Naive B cell (primary cell): ENCODE measurements around the gene SFPQ. TPM values are rescaled to one million over a fixed set of nuclear protein-coding genes. Genes with fewer than 3 reads are reported as not detected.
A peak's percentile ranks its signal among the peaks of the same experiment; 100 is the strongest.

Experiments used
- ATAC-seq, 2 donors: fragments of 150-1000 bp; cut with Tn5 transposase; 2 replicates each; pipeline ENCODE4 v1.10.0; 2021; ENCODE audit warnings: low read depth in 2 of 2, mild to moderate bottlenecking in 2 of 2, moderate library complexity in 2 of 2
- DNase-seq: peaks from one replicate; pipeline ENCODE4 v3.0.0; 2022
- H3K27ac Mint-ChIP-seq, 6 donors: one replicate each; pipeline ENCODE4 v1.8.0; 2020 to 2022; ENCODE audit warnings: mild to moderate bottlenecking in 6 of 6, mixed read lengths in 6 of 6, moderate library complexity in 5 of 6, inconsistent platforms in 2 of 6
- H3K27me3 Mint-ChIP-seq, 3 donors: one replicate each; pipeline ENCODE4 v1.8.0; 2021 to 2022; ENCODE audit warnings: mixed read lengths in 3 of 3, mild to moderate bottlenecking in 1 of 3
- H3K36me3 Mint-ChIP-seq, 2 donors: one replicate each; pipeline ENCODE4 v1.8.0; 2020 to 2022; ENCODE audit warnings: mixed read lengths in 2 of 2, inconsistent platforms in 1 of 2, mild to moderate bottlenecking in 1 of 2
- H3K4me1 Mint-ChIP-seq, 3 donors: one replicate each; pipeline ENCODE4 v1.8.0; 2020 to 2022; ENCODE audit warnings: mixed read lengths in 3 of 3, inconsistent platforms in 1 of 3, mild to moderate bottlenecking in 1 of 3, moderate library complexity in 1 of 3
- H3K4me3 Mint-ChIP-seq, 8 donors: one replicate each; pipeline ENCODE4 v1.8.0; 2020 to 2022; ENCODE audit warnings: mild to moderate bottlenecking in 8 of 8, mixed read lengths in 8 of 8, moderate library complexity in 8 of 8, inconsistent platforms in 2 of 8
- H3K9me3 Mint-ChIP-seq, 7 donors: one replicate each; pipeline ENCODE4 v1.8.0; 2020 to 2022; ENCODE audit warnings: mixed read lengths in 7 of 7, mild to moderate bottlenecking in 5 of 7, inconsistent platforms in 2 of 7, moderate library complexity in 1 of 7
- polyA plus RNA-seq, 6 donors: library from polyadenylated mRNA; unstranded; fragments of 300-500 nt; fragmentation: Illumina TruSeq; gene quantifications; one replicate each; pipeline ENCODE4 v1.2.3, GENCODE V29; 2021; ENCODE audit warnings: low read depth in 6 of 6

SFPQ gene
- polyA plus RNA-seq, 6 donors from 2014 or later: 71.0 to 191 (median 116) TPM

GRCh38 chr1:35202048-35202719, 9.2 kb upstream of the SFPQ start:
- ATAC-seq (peak; percentile 100), DNase-seq (peak; percentile 64)
- Mint-ChIP-seq H3K4me1 (peaks cover 5 to 7% (median 7%) of the 10 kb centered on the region in 3 donors), H3K9me3 (no peaks in the 10 kb centered on the region), H3K27me3 (peaks cover 0 to 6% (median 4%) of the 10 kb centered on the region in 3 donors), H3K4me3 (no peak overlapping the region), H3K27ac (peak overlapping the region in 1 of 6 donors; percentile 40), H3K36me3 (no peaks in the 10 kb centered on the region)

GRCh38 chr1:35201631-35202030, 8.7 kb upstream of the SFPQ start:
- Mint-ChIP-seq H3K4me3 (no peak overlapping the region), H3K36me3 (no peaks in the 10 kb centered on the region), H3K27ac (peak overlapping the region in 1 of 6 donors; percentile 40), H3K27me3 (peaks cover 0 to 6% (median 4%) of the 10 kb centered on the region in 3 donors), H3K9me3 (no peaks in the 10 kb centered on the region), H3K4me1 (peaks cover 5 to 7% (median 7%) of the 10 kb centered on the region in 3 donors)
- ATAC-seq: no peak
- no peak for DNase-seq

GRCh38 chr1:35192056-35192852, 691 bp downstream of the SFPQ start:
- peaks cover 39 to 41% of the 10 kb centered on the region in 2 donors for H3K36me3 Mint-ChIP-seq
- peak overlapping the region; percentile 94 to 99 (median 98) for H3K27ac Mint-ChIP-seq
- H3K9me3 Mint-ChIP-seq: no peaks in the 10 kb centered on the region
- H3K4me1 Mint-ChIP-seq: peaks cover 29 to 48% (median 48%) of the 10 kb centered on the region in 3 donors
- peak; percentile 55 to 59 for ATAC-seq
- H3K27me3 Mint-ChIP-seq: no peaks in the 10 kb centered on the region
- peak; percentile 90 for DNase-seq
- peak overlapping the region; percentile 83 to 99 (median 96) for H3K4me3 Mint-ChIP-seq

GRCh38 chr1:35191429-35192055, 1.4 kb downstream of the SFPQ start:
- Mint-ChIP-seq H3K4me3 (peak overlapping the region; percentile 83 to 99 (median 96)), H3K9me3 (no peaks in the 10 kb centered on the region), H3K27ac (peak overlapping the region; percentile 66 to 95 (median 92)), H3K4me1 (peaks cover 33 to 55% (median 53%) of the 10 kb centered on the region in 3 donors), H3K27me3 (no peaks in the 10 kb centered on the region), H3K36me3 (peaks cover 41 to 46% of the 10 kb centered on the region in 2 donors)
- ATAC-seq (no peak), DNase-seq (no peak)

GRCh38 chr1:35190784-35191183, 2.2 kb downstream of the SFPQ start:
- no peaks in the 10 kb centered on the region for H3K9me3 Mint-ChIP-seq
- peak overlapping the region; percentile 4 to 95 (median 89) for H3K27ac Mint-ChIP-seq
- ATAC-seq (no peak), DNase-seq (no peak)
- H3K36me3 Mint-ChIP-seq: peaks cover 41 to 53% of the 10 kb centered on the region in 2 donors
- H3K4me3 Mint-ChIP-seq: peak overlapping the region; percentile 83 to 99 (median 96)
- H3K27me3 Mint-ChIP-seq: no peaks in the 10 kb centered on the region
- peaks cover 37 to 61% (median 56%) of the 10 kb centered on the region in 3 donors for H3K4me1 Mint-ChIP-seq

GRCh38 chr1:35188578-35189392, 4.2 kb downstream of the SFPQ start:
- Mint-ChIP-seq H3K36me3 (peaks cover 55 to 70% of the 10 kb centered on the region in 2 donors), H3K4me1 (peaks cover 41 to 74% (median 53%) of the 10 kb centered on the region in 3 donors), H3K27ac (peak overlapping the region in 4 of 6 donors; percentile 28 to 85 (median 48)), H3K9me3 (no peaks in the 10 kb centered on the region), H3K27me3 (no peaks in the 10 kb centered on the region), H3K4me3 (peak overlapping the region in 4 of 8 donors; percentile 59 to 83 (median 66))
- DNase-seq (no peak), ATAC-seq (no peak)

GRCh38 chr1:35187816-35188342, 5.1 kb downstream of the SFPQ start:
- peaks cover 41 to 67% (median 46%) of the 10 kb centered on the region in 3 donors for H3K4me1 Mint-ChIP-seq
- no peak for DNase-seq

GRCh38 chr1:35186239-35186638, 6.7 kb downstream of the SFPQ start:
- H3K4me3 Mint-ChIP-seq: peak overlapping the region in 2 of 8 donors; percentile 24 to 51
- H3K27ac Mint-ChIP-seq: peak overlapping the region in 1 of 6 donors; percentile 84
- peaks cover 36 to 70% (median 47%) of the 10 kb centered on the region in 3 donors for H3K4me1 Mint-ChIP-seq
- H3K9me3 Mint-ChIP-seq: no peaks in the 10 kb centered on the region
- ATAC-seq (no peak), DNase-seq (no peak)
- no peaks in the 10 kb centered on the region for H3K27me3 Mint-ChIP-seq
- peaks cover 61 to 65% of the 10 kb centered on the region in 2 donors for H3K36me3 Mint-ChIP-seq

More at GRCh38 chr1:35187816-35188342, 5.1 kb downstream of the SFPQ start:
- no peaks in the 10 kb centered on the region for H3K9me3 Mint-ChIP-seq
- H3K27me3 Mint-ChIP-seq: no peaks in the 10 kb centered on the region
- H3K27ac Mint-ChIP-seq: peak overlapping the region in 2 of 6 donors; percentile 69 to 85
- peak overlapping the region in 4 of 8 donors; percentile 1 to 83 (median 44) for H3K4me3 Mint-ChIP-seq
- H3K36me3 Mint-ChIP-seq: peaks cover 60 to 70% of the 10 kb centered on the region in 2 donors
- no peak for ATAC-seq

- ATAC-seq: no peak
- no peaks in the 10 kb centered on the region for H3K9me3 Mint-ChIP-seq
- no peaks in the 10 kb centered on the region for H3K27me3 Mint-ChIP-seq
- peaks cover 27 to 67% (median 37%) of the 10 kb centered on the region in 3 donors for H3K4me1 Mint-ChIP-seq
- peak overlapping the region in 3 of 6 donors; percentile 24 to 84 (median 81) for H3K27ac Mint-ChIP-seq
- peak overlapping the region in 1 of 8 donors; percentile 1 for H3K4me3 Mint-ChIP-seq
- H3K36me3 Mint-ChIP-seq: peaks cover 54 to 59% of the 10 kb centered on the region in 2 donors
- DNase-seq: no peak
These were observed 7.7 kb downstream of the SFPQ start for GRCh38 chr1:35185200-35185599.

- Mint-ChIP-seq H3K4me1 (peaks cover 31 to 62% (median 31%) of the 10 kb centered on the region in 3 donors), H3K27ac (peak overlapping the region in 2 of 6 donors; percentile 51 to 84)
- ATAC-seq: no peak
These were observed 8.3 kb downstream of the SFPQ start for GRCh38 chr1:35184495-35185199.

GRCh38 chr1:35181790-35182455, 11.0 kb downstream of the SFPQ start:
- no peak for ATAC-seq
- peak overlapping the region in 2 of 6 donors; percentile 11 to 73 for H3K27ac Mint-ChIP-seq
- H3K27me3 Mint-ChIP-seq: no peaks in the 10 kb centered on the region
- no peak overlapping the region for H3K4me3 Mint-ChIP-seq
- no peak for DNase-seq
- peaks cover 26 to 35% of the 10 kb centered on the region in 2 donors for H3K36me3 Mint-ChIP-seq
- H3K4me1 Mint-ChIP-seq: peaks cover 10 to 44% (median 19%) of the 10 kb centered on the region in 3 donors
- H3K9me3 Mint-ChIP-seq: peaks cover 0 to 1% (median 0%) of the 10 kb centered on the region in 7 donors

More at GRCh38 chr1:35184495-35185199, 8.3 kb downstream of the SFPQ start:
- Mint-ChIP-seq H3K9me3 (no peaks in the 10 kb centered on the region), H3K36me3 (peaks cover 52 to 56% of the 10 kb centered on the region in 2 donors), H3K4me3 (peak overlapping the region in 2 of 8 donors; percentile 1 to 15), H3K27me3 (no peaks in the 10 kb centered on the region)
- no peak for DNase-seq
